ENCODE data around the gene GRHL3. TPM values are rescaled to one million over a fixed set of nuclear protein-coding genes. Genes with fewer than 3 reads are reported as not detected.

Gene GRHL3
- total RNA-seq, 2 experiments from 2014 or later, result 0.85 TPM; not detected in 1

DNA sequence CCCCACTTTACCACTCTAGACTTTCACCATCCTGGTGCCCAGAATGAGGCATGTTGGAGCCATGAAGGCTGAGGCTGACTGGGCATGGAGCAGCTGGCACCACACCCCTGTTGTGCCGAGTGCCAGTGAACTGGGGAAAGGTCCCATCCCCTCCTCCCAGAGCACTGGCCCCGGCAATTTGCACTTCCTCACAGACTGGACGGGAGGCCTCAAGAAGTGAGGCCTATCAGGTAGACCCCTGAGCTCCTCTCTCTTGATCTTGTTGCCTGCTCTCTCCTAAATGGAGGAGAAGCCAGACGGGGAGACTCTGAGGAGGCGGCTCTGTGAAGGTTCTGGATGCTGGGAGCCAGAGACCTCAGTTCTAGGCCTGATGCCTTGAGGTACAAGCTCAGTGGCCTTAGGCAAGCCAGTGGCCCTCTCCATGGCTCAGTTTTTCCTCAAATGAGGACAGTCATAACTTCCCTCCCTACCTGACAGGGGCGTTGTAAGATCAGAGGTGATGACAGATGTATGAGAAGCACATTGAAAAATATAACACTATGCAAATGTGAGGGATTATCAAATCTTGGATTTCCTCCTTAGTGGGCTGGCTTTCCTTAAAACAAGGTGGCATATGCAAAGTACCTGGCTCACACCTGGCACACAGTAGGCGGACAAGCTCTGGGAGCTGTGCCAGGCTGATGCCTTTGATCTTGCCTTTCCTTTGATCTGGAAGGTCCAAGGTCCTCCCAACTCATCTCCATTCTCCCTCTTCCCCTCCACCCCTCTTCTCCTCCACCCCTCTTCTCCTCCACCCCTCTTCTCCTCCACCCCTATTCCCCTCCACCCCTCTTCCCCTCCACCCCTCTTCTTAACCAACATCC, 6.7 kb downstream of the GRHL3 start:
- H3K4me1 Mint-ChIP-seq, result peaks cover 18% of the 10 kb centered on the region
- DNase-seq, result no peak
- no peak overlapping the region for H3K4me3 Mint-ChIP-seq
- H3K27ac Mint-ChIP-seq, result no peak overlapping the region
- peaks cover 87% of the 10 kb centered on the region for H3K27me3 Mint-ChIP-seq
- H3K9me3 Mint-ChIP-seq (ENCODE audit: low read depth), result no peaks in the 10 kb centered on the region
- no peaks in the 10 kb centered on the region for H3K36me3 Mint-ChIP-seq
- no peak for ATAC-seq
- CTCF ChIA-PET, result interaction anchor here (1.2 to 2.3 kb wide), 2 partner anchors 12 to 66 kb away, joined by 3 to 8 read pairs; no protein-coding TSS in a partner anchor

DNA sequence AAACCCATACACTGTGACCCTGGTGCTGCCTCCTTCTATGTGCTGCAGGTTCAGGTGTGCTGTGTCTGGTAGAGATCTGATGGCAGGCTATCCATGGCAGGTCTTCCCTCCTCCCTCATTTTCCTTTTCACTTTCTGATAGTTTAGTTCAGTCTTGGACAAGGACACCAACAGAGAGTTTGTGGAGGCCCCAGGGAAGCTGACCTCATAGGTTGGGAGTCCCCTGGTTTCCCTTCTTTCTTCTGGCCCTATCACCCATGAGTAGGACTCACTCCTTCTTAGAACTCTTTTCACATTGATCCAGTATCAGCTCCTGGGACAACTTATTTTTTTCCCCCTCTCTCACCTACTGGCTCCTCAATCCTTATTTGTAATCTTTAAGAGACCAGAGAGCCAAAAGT, 8.3 kb downstream of the GRHL3 start:
- Mint-ChIP-seq H3K9me3 (ENCODE audit: low read depth) (no peaks in the 10 kb centered on the region), H3K4me1 (peaks cover 6% of the 10 kb centered on the region), H3K4me3 (no peak overlapping the region), H3K27me3 (peaks cover 78% of the 10 kb centered on the region), H3K36me3 (no peaks in the 10 kb centered on the region), H3K27ac (no peak overlapping the region)
- CTCF ChIA-PET, result no interaction called here
- no peak for DNase-seq
- ATAC-seq, result no peak

DNA sequence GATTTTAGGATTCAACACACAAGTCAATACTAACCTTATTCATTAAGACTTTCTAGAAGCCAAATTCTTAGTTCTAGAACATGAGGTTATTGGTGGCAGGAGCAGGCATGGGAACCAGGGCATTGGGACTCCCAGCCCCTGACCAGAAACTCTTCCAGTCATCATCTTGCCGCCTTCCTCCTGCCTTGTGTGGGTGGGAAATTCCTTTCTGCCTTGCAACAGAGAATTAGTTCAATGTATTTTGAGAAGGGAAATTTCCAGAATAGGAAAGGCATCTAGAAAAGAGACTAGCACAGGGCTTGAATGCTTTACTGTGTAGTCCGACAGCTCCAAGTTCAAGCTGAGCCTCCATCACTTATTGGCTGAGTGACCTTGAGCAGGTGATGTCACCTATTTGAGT, 8.7 kb downstream of the GRHL3 start:
- H3K4me3 Mint-ChIP-seq, result no peak overlapping the region
- H3K9me3 Mint-ChIP-seq (ENCODE audit: low read depth), result no peaks in the 10 kb centered on the region
- CTCF ChIA-PET, result interaction anchor here (1.1 kb wide), 1 partner anchor 57 kb away, joined by 3 read pairs; no protein-coding TSS in a partner anchor
- peaks cover 74% of the 10 kb centered on the region for H3K27me3 Mint-ChIP-seq
- H3K27ac Mint-ChIP-seq, result no peak overlapping the region
- ATAC-seq (no peak), DNase-seq (no peak)
- H3K4me1 Mint-ChIP-seq, result peaks cover 3% of the 10 kb centered on the region
- H3K36me3 Mint-ChIP-seq, result no peaks in the 10 kb centered on the region

- Mint-ChIP-seq H3K4me1 (peaks cover 2% of the 10 kb centered on the region), H3K27me3 (peaks cover 64% of the 10 kb centered on the region), H3K27ac (no peak overlapping the region), H3K4me3 (no peak overlapping the region), H3K9me3 (ENCODE audit: low read depth) (no peaks in the 10 kb centered on the region), H3K36me3 (no peaks in the 10 kb centered on the region)
- CTCF ChIA-PET, result interaction anchor here (0.6 kb wide), 1 partner anchor 66 kb away, joined by 4 read pairs; no protein-coding TSS in a partner anchor
- no peak for DNase-seq
- no peak for ATAC-seq
These were observed 10.2 kb downstream of the GRHL3 start for GRCh38 chr1:24329331-24329730.

DNA sequence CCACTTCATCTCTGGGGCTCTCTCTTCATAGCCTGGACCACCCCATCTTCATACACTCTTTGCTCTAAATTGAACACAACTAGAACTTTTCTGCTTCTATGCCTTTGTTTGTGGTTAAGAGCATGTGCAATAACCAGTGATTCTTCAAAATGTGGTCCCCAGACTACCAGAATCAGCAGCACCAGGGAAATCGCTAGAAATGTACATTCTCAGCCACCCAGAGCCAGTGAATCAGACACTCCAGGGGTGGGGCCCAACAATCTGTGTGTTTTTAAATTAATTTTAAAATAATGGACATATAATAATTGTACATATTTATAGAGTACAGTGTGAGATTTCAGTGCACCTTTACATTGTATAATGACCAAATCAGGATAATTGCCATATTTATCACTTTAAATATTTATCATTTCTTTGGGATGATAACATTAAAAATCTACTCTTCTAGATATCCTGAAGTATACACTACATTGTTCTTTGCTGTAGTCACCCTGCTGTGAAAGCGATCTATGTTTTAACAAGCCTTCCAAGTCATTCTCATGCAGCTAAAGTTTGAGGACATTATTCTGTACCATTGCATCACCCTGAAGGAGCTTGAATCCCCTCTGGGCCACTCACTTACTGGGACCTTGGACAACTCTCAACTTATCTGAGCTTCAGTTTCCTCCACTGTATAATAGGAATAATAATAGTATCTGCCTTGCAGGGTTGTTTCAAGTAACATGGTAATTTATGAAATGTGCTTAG, 10.8 kb downstream of the GRHL3 start:
- no peak for ATAC-seq

GRCh38 chr1:24331961-24332673, 13.0 kb downstream of the GRHL3 start:
- H3K27me3 Mint-ChIP-seq, result peaks cover 40% of the 10 kb centered on the region
- H3K4me1 Mint-ChIP-seq, result no peaks in the 10 kb centered on the region
- CTCF ChIA-PET, result no interaction called here
- no peaks in the 10 kb centered on the region for H3K9me3 Mint-ChIP-seq (ENCODE audit: low read depth)
- no peak overlapping the region for H3K27ac Mint-ChIP-seq
- no peak for ATAC-seq
- no peak overlapping the region for H3K4me3 Mint-ChIP-seq
- H3K36me3 Mint-ChIP-seq, result no peaks in the 10 kb centered on the region
- no peak for DNase-seq

More for the DNA sequence above, 10.8 kb downstream of the GRHL3 start:
- no peak for DNase-seq
- Mint-ChIP-seq H3K36me3 (no peaks in the 10 kb centered on the region), H3K4me1 (peaks cover 2% of the 10 kb centered on the region), H3K27me3 (peaks cover 58% of the 10 kb centered on the region), H3K9me3 (ENCODE audit: low read depth) (no peaks in the 10 kb centered on the region), H3K4me3 (no peak overlapping the region), H3K27ac (no peak overlapping the region)
- CTCF ChIA-PET, result interaction anchor here (0.6 to 1.4 kb wide), 2 partner anchors 65 to 180 kb away, joined by 3 to 4 read pairs; no protein-coding TSS in a partner anchor

DNA sequence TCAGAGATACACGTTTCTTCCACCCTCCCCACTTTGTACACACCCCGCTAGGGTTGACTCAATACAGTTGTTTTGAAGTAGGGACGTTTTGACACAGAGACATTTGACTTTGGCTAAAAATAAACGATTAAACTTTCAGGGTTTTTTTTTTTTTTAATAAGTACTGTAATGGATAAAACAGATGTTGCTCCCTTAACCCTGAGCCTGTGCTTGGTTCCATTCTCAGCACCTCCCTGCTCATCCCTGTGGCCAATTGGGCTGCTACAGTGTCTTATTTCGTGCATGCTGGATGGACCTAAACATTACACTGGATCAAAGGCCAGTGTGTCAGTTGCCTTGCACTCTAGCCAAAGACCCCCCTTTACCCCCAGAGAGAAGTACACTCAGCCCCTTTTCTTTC, 16.9 kb downstream of the GRHL3 start:
- no peak overlapping the region for H3K4me3 Mint-ChIP-seq
- no peaks in the 10 kb centered on the region for H3K9me3 Mint-ChIP-seq (ENCODE audit: low read depth)
- no peaks in the 10 kb centered on the region for H3K36me3 Mint-ChIP-seq
- CTCF ChIA-PET, result interaction anchor here (2.0 kb wide), 1 partner anchor 134 kb away, joined by 4 read pairs; no protein-coding TSS in a partner anchor
- DNase-seq (no peak), ATAC-seq (no peak)
- H3K27ac Mint-ChIP-seq, result no peak overlapping the region
- H3K27me3 Mint-ChIP-seq, result peaks cover 9% of the 10 kb centered on the region
- peaks cover 2% of the 10 kb centered on the region for H3K4me1 Mint-ChIP-seq

DNA sequence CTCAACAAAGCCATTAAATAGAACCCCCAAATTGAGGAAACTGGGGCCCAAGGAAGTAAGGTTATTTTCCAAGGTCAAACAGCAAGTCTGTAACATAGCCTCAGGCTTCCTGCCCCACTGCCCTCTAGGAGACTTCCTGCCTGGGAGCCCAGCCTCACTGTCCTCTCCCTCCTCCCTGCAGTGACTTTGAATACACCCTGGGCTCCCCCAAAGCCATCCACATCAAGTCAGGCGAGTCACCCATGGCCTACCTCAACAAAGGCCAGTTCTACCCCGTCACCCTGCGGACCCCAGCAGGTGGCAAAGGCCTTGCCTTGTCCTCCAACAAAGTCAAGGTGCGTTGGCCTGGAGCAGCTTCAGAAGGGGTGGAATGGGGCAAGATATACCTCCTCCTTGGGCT, 18.3 kb downstream of the GRHL3 start:
- H3K27me3 Mint-ChIP-seq, result peaks cover 8% of the 10 kb centered on the region
- DNase-seq (no peak), ATAC-seq (no peak)
- peaks cover 2% of the 10 kb centered on the region for H3K4me1 Mint-ChIP-seq
- no peaks in the 10 kb centered on the region for H3K36me3 Mint-ChIP-seq
- no peak overlapping the region for H3K27ac Mint-ChIP-seq
- no peak overlapping the region for H3K4me3 Mint-ChIP-seq
- CTCF ChIA-PET, result interaction anchor here (0.8 kb wide), 1 partner anchor 12 kb away, joined by 3 read pairs; no protein-coding TSS in a partner anchor
- no peaks in the 10 kb centered on the region for H3K9me3 Mint-ChIP-seq (ENCODE audit: low read depth)

- Mint-ChIP-seq H3K9me3 (ENCODE audit: low read depth) (no peaks in the 10 kb centered on the region), H3K4me1 (peaks cover 2% of the 10 kb centered on the region), H3K27ac (no peak overlapping the region), H3K4me3 (no peak overlapping the region), H3K36me3 (no peaks in the 10 kb centered on the region), H3K27me3 (peaks cover 7% of the 10 kb centered on the region)
- ATAC-seq (no peak), DNase-seq (no peak)
- CTCF ChIA-PET, result interaction anchor here (0.8 to 1.0 kb wide), 2 partner anchors 13 kb away, joined by 3 to 4 read pairs; no protein-coding TSS in a partner anchor
These were observed 19.3 kb downstream of the GRHL3 start for GRCh38 chr1:24338447-24338846.

DNA sequence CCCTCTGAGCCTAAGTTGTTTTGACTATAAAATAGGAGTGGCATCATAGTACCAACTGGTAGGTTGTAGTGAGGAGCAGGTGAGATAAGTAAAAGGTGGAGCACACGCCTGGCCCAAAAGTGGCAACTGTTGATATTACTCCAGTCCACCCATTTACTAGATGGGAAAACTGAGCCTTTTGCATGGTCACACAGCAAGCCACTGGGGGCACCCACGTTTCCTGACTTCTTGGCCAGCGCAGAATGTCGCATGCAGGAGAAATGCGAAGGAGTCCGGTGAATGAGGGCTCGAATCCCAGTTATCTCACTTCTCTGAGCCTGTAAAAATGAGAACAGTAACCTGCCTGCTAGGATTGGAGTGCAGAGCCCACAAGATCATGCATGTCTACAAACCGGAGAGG, 20.8 kb downstream of the GRHL3 start:
- H3K4me3 Mint-ChIP-seq, result no peak overlapping the region
- no peak overlapping the region for H3K27ac Mint-ChIP-seq
- no peaks in the 10 kb centered on the region for H3K36me3 Mint-ChIP-seq
- ATAC-seq (no peak), DNase-seq (no peak)
- peaks cover 2% of the 10 kb centered on the region for H3K4me1 Mint-ChIP-seq
- CTCF ChIA-PET, result no interaction called here
- H3K27me3 Mint-ChIP-seq, result peaks cover 4% of the 10 kb centered on the region
- no peaks in the 10 kb centered on the region for H3K9me3 Mint-ChIP-seq (ENCODE audit: low read depth)

GRCh38 chr1:24340770-24341169, 21.6 kb downstream of the GRHL3 start:
- peaks cover 4% of the 10 kb centered on the region for H3K27me3 Mint-ChIP-seq
- no peak overlapping the region for H3K27ac Mint-ChIP-seq
- no peaks in the 10 kb centered on the region for H3K9me3 Mint-ChIP-seq (ENCODE audit: low read depth)
- H3K36me3 Mint-ChIP-seq, result no peaks in the 10 kb centered on the region
- no peak for DNase-seq
- no peak for ATAC-seq
- H3K4me1 Mint-ChIP-seq, result peaks cover 2% of the 10 kb centered on the region
- CTCF ChIA-PET, result no interaction called here
- no peak overlapping the region for H3K4me3 Mint-ChIP-seq

DNA sequence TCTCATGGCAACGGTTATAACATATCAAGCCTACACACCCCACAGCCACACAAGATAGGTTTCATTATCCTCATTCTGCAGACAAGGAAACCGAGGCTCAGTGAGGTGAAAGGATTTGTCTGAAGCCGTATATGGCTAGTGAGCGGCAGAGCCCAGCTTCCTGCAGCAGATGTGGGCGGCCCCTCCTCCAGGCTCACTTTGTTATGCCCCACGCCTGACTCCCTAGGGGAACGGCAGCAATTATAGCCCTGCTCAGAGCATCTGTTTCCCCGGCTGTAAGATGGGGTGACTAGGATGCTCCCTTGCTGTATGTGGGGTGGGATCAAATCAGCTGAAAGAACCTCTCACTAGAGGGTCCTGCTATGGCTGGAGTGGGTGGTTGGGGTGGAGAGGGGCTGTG, 22.1 kb downstream of the GRHL3 start:
- no peak for ATAC-seq
- CTCF ChIA-PET, result no interaction called here

More for the DNA sequence above, 22.1 kb downstream of the GRHL3 start:
- H3K36me3 Mint-ChIP-seq, result no peaks in the 10 kb centered on the region
- H3K4me3 Mint-ChIP-seq, result no peak overlapping the region
- no peak overlapping the region for H3K27ac Mint-ChIP-seq
- no peaks in the 10 kb centered on the region for H3K9me3 Mint-ChIP-seq (ENCODE audit: low read depth)
- DNase-seq, result no peak
- peaks cover 2% of the 10 kb centered on the region for H3K27me3 Mint-ChIP-seq
- peaks cover 2% of the 10 kb centered on the region for H3K4me1 Mint-ChIP-seq
